ENCODE results near the gene ALK. TPM values are rescaled to one million over a fixed set of nuclear protein-coding genes. Genes with fewer than 3 reads are reported as not detected.

ALK gene
- total RNA-seq, 4 donors from 2014 or later = 0.08 to 0.40 (median 0.28) TPM

GRCh38 chr2:29269095-29269764, 652.2 kb downstream of the ALK start:
- Histone ChIP-seq H3K36me3 (no peaks in the 10 kb centered on the region), H3K4me3 (replicated peaks in 1 of 3) (no peak overlapping the region), H3K27me3 (no peaks in the 10 kb centered on the region), H3K4me1 (peaks cover 14 to 37% of the 10 kb centered on the region in 2 donors), H3K27ac (no peak overlapping the region), H3K9me3 (no peaks in the 10 kb centered on the region)
- no peak for DNase-seq
- no peak for TF ChIP-seq POLR2A (IDR thresholded peaks at IDR 0.05)
- TF ChIP-seq CTCF (IDR thresholded peaks at IDR 0.05) = no peak
- 87 to 91% methylated on average over 11 of the region's 11 CpGs for WGBS, 2 donors
- intact Hi-C loops (cut with DNase I) = no loop called here

- Histone ChIP-seq H3K4me1 (peaks cover 17 to 45% of the 10 kb centered on the region in 2 donors), H3K27ac (peak overlapping the region; percentile 49 to 74 (median 66)), H3K4me3 (replicated peaks in 1 of 3) (no peak overlapping the region), H3K9me3 (no peaks in the 10 kb centered on the region), H3K27me3 (no peaks in the 10 kb centered on the region), H3K36me3 (no peaks in the 10 kb centered on the region)
- peak in 1 of 2 donors; percentile 34 for DNase-seq
- 6 to 13% methylated on average over 2 of the region's 2 CpGs for WGBS, 2 donors
- TF ChIP-seq POLR2A (IDR thresholded peaks at IDR 0.05) = peak in 1 of 2 donors; percentile 5
- no peak for TF ChIP-seq CTCF (IDR thresholded peaks at IDR 0.05)
- intact Hi-C loops (cut with DNase I) = no loop called here
Observed at GRCh38 chr2:29267720-29268119, 653.7 kb downstream of the ALK start.

- 36 to 74% methylated on average over 5 of the region's 5 CpGs for WGBS, 2 donors
- H3K36me3 ChIP-seq = no peaks in the 10 kb centered on the region
- H3K27me3 ChIP-seq = no peaks in the 10 kb centered on the region
- no peaks in the 10 kb centered on the region for H3K9me3 ChIP-seq
- TF ChIP-seq POLR2A (IDR thresholded peaks at IDR 0.05) (no peak), CTCF (IDR thresholded peaks at IDR 0.05) (no peak)
- no peak overlapping the region for H3K4me3 ChIP-seq (replicated peaks in 1 of 3)
- peaks cover 14 to 39% of the 10 kb centered on the region in 2 donors for H3K4me1 ChIP-seq
- intact Hi-C loops (cut with DNase I) = no loop called here
- peak; percentile 52 to 56 for DNase-seq
- H3K27ac ChIP-seq = peak overlapping the region in 2 of 3 donors; percentile 11 to 21
Observed at GRCh38 chr2:29263886-29264285, 657.5 kb downstream of the ALK start.

- H3K27ac ChIP-seq = no peak overlapping the region
- no peak for TF ChIP-seq POLR2A (IDR thresholded peaks at IDR 0.05)
- TF ChIP-seq CTCF (IDR thresholded peaks at IDR 0.05) = no peak
- H3K27me3 ChIP-seq = no peaks in the 10 kb centered on the region
- H3K36me3 ChIP-seq = no peaks in the 10 kb centered on the region
- no peak for DNase-seq
- H3K4me1 ChIP-seq = peaks cover 14 to 28% of the 10 kb centered on the region in 2 donors
- intact Hi-C loops (cut with DNase I) = no loop called here
- no peak overlapping the region for H3K4me3 ChIP-seq (replicated peaks in 1 of 3)
- WGBS, 2 donors = 91 to 95% methylated on average over 7 of the region's 7 CpGs
- no peaks in the 10 kb centered on the region for H3K9me3 ChIP-seq
Observed at GRCh38 chr2:29262681-29263260, 658.6 kb downstream of the ALK start.

GRCh38 chr2:29261003-29261402, 660.4 kb downstream of the ALK start:
- intact Hi-C loops (cut with DNase I) = no loop called here
- peaks cover 11 to 21% of the 10 kb centered on the region in 2 donors for H3K4me1 ChIP-seq
- no peak for TF ChIP-seq POLR2A (IDR thresholded peaks at IDR 0.05)
- no peak for TF ChIP-seq CTCF (IDR thresholded peaks at IDR 0.05)
- H3K4me3 ChIP-seq (replicated peaks in 1 of 3) = no peak overlapping the region
- no peaks in the 10 kb centered on the region for H3K36me3 ChIP-seq
- H3K9me3 ChIP-seq = no peaks in the 10 kb centered on the region
- no peak overlapping the region for H3K27ac ChIP-seq
- H3K27me3 ChIP-seq = no peaks in the 10 kb centered on the region
- no peak for DNase-seq
- 76 to 83% methylated on average over 3 of the region's 3 CpGs for WGBS, 2 donors

Measured in thyroid gland (tissue), 4 donors.